ELR (cell line): ENCODE data around the gene CREB3L2.
A peak's percentile ranks its signal among the peaks of the same experiment; 100 is the strongest.

Source experiments
- DNase-seq: peaks from one replicate; pipeline ENCODE4 v3.0.0-alpha.2; 2015; ENCODE audit warnings: low read depth

The CREB3L2 gene

GRCh38 chr7:137951700-137952425, 50.0 kb downstream of the CREB3L2 start:
- no peak for DNase-seq

- no peak for DNase-seq
Observed at GRCh38 chr7:137950967-137951366, 50.9 kb downstream of the CREB3L2 start.

- DNase-seq: no peak
Observed at GRCh38 chr7:137950263-137950621, 51.6 kb downstream of the CREB3L2 start.

- no peak for DNase-seq
Observed at GRCh38 chr7:137949416-137950262, 52.2 kb downstream of the CREB3L2 start.

GRCh38 chr7:137948845-137949330, 53.0 kb downstream of the CREB3L2 start:
- no peak for DNase-seq

- DNase-seq: no peak
Observed at GRCh38 chr7:137948083-137948844, 53.6 kb downstream of the CREB3L2 start.

- no peak for DNase-seq
Observed at GRCh38 chr7:137947046-137947445, 54.8 kb downstream of the CREB3L2 start.

- no peak for DNase-seq
Observed at GRCh38 chr7:137946011-137946410, 55.9 kb downstream of the CREB3L2 start.

GRCh38 chr7:137944168-137944567, 57.7 kb downstream of the CREB3L2 start:
- DNase-seq: peak; percentile 36

GRCh38 chr7:137943132-137943551, 58.7 kb downstream of the CREB3L2 start:
- no peak for DNase-seq

- no peak for DNase-seq
Observed at GRCh38 chr7:137942484-137943115, 59.3 kb downstream of the CREB3L2 start.

- no peak for DNase-seq
Observed at GRCh38 chr7:137940656-137941518, 61.0 kb downstream of the CREB3L2 start.

GRCh38 chr7:137940218-137940617, 61.7 kb downstream of the CREB3L2 start:
- no peak for DNase-seq

- no peak for DNase-seq
Observed at GRCh38 chr7:137937202-137937560, 64.7 kb downstream of the CREB3L2 start.

GRCh38 chr7:137936509-137937201, 65.2 kb downstream of the CREB3L2 start:
- no peak for DNase-seq

- DNase-seq: no peak
Observed at GRCh38 chr7:137935884-137936508, 65.9 kb downstream of the CREB3L2 start.

GRCh38 chr7:137934941-137935883, 66.7 kb downstream of the CREB3L2 start:
- DNase-seq: no peak

- no peak for DNase-seq
Observed at GRCh38 chr7:137934176-137934826, 67.6 kb downstream of the CREB3L2 start.
